Effector CD8-positive, alpha-beta T cell (primary cell): ENCODE measurements around the gene EVA1B.

ENCODE experiments used
- DNase-seq: peaks from one replicate; lab custom pipeline; 2025; lab: John Stamatoyannopoulos, UW

Gene EVA1B

DNA sequence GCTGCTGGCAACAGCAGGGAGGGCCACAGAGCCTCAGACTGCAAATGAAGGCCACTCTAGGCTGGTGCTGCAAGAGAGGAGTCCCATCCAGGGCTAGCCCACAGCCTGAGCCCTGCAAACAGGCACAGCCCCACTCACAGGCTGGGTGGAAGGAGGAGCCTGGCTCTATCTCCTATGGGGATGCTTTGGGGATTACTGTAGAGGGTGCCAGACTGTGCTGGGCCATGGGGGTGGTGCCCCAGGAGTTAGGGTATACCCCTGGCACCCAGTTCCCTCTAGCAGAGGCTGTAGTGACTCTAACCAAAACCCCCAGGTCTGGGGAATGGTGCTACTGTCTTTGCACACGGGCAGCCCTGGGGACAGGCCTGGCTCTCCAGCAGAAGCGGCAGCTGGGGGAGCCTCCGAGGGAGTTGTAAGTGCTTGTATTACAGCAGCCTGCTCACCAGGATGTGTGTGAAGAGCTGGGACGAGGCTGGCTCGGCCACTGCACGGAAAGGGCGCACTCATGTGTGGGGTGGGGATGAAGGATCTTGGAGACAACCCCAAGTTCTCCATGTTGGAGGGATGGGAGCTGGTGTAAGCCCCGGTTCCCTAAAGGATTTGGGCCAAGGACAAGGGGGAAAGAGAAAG is 23.4 kb upstream of the EVA1B start:
- no peak for DNase-seq

DNA sequence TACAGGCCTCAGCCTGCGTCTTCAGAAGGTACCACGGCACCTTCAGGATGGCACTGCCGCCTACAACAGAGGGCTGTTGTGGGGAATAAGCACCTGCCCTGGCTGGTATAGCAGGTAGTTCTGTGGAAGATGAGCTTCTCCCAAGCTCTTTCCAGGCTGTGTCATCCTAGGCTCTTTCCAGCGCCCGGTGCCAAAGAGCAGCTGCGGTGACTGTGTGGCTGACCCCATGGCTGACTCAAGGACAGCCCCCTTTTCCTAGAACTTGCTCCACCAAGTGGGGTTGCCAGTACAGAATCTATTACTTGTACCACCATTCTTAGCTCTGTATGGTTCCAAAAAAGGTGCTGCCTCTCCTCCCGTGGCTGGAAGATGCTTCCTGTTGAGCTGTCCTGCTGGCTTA is 21.9 kb upstream of the EVA1B start:
- DNase-seq = no peak

DNA sequence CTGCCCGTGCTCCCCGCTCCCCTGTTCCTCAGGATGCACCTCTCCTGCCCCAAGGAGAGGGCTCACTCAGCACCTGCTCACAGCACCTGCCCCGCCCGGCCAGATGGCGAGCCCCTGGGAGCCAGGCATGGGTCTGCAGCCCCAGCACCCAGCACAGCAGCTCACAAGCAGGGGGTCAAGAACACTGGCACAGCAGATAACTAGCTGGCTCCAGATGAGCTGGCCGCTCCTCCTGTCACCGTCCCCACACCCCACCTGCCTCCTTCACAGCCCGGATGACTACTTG is 20.9 kb upstream of the EVA1B start:
- no peak for DNase-seq

DNA sequence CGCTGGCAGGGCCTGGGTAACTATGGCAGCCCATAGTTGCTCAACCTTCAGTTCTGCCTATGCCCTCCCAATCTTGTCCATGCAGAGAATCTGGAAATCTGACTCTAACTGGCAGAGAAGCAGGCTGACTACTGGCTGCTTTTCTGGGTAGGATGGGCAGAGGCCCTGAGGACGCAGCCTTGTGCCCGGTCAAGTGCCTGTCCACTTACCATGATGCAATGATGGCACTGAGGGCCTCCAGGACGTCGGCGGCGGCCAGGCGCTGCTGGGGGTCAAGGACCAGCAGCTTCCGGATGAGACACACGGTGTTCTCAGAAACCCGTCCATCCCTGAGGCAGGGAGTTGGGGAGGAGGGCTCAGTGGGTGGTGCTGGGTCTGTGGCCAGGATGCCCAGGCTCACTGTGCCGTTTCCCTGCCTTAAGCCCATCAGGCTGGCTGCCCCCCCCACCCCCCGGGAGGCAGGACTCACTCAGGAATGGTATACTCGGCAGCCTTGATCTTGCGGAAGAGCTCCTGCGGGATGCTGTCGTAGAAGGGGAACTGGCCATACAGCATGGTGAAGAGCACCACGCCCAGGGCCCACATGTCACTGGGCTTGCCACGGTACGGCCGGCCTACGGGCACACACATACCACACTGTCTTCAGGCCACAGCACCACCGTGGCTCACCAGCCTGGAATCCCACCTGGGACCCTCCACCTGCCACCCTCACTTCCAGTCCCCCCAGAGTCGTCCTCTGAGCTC is 20.4 kb upstream of the EVA1B start:
- DNase-seq = no peak

DNA sequence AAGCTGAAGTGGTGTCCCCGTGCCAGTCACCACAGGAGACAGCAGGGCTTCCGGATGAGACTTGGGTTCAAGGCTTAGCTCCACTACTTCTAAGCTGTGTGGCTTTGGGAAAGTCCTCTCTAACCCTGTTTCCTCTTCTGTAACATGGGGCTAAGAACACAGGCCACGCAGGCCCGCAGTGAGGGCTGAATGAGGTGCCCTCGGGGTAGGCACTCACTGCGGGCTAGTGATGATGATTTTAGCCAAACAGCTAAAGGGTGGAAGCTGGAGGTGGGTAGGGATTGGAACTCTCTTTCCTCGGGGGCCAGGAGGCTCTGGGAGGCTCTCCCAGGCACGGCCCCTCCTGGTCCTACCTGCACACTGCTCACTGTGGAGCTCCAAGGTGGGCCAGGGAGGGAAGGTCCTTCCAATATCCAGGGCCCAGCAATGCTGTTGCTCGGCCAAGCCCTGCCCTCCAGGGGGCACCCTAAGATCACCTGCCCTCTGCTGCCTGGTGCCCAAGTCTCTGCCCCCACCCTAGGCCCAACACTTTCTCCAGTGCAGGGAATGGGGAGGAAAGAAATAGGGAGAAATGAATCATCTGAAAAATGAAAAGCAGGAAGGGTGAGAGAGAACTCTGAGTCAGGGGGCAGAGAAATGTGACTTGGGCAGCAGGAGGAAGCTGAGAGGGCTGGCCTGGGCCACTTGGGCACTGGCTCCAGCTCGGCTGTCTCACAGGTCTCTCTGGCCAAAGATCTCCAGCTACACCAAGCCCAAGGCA is 19.2 kb upstream of the EVA1B start:
- DNase-seq = peak; percentile 50

DNA sequence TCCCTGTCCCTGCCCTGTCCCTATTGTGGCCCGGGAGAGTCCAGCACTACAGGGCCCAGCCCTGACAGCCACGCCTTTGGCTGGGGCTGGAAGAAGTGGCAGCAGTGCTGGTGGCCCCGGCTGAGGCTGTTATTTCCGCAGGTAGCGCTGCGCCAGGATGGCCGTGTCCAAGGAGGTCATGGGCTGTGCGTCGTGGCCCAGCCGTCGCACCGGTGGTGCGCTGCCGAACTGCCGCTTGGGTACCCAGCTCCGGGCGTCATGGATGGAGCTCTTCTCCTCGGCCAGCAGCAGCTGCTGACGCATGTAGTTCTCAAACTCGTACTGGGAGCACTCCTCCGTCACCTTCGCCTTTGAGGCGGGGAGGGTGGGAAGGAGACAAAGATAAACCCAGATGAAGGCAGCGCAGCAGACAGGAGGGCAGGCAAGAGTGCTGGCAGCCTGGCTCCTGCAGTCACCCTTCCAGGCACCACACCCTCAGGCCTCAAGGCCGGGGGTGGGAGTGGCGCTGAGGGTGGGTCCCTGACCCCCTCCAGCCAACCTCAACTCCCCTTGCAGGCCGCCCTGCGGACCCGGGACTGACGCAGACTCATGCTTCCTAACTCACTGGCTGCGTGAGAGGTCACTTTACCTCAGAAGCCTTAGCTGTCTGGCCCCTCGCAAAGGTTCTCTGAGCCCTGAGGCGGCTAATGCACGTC is 18.3 kb upstream of the EVA1B start:
- no peak for DNase-seq

DNA sequence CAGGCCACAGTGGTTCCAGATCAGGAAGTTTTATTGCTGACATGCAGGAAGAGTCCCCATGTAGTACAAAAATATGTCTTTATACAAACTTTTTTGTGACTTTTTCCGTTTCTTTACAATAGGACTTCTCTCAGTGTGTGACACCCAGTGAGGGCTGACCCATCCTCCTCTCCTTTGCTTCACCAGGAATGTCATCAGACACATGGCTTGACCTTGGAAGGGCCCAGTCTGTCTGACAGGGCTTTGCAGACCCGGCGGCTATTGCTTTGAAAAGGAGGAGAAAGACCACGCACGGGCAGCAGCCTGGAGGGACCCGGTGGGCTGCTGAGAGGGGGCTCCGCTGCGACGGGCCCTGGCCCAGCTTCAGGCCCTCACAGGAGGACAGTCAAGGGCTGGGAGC is 16.2 kb upstream of the EVA1B start:
- DNase-seq = no peak

DNA sequence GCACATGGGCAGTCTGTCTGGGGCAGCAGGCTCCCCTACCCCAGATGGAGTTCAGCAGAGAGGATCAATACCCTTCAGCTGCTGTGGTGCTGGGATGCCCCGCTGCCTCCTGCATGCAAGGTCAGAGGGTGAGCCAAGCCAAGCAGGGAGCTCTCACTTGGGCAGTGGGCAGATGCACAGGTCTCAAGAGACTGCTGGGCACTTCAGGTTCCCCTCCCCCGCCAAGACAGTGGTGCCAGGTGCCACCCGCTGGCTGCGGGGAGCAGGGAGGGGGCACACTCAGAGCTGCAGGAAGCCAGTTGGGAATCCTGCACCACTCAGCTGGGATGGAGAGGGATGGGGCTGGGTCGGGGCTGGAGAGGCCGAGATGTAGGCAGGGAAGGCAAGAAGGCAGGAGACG is 15.8 kb upstream of the EVA1B start:
- no peak for DNase-seq

DNA sequence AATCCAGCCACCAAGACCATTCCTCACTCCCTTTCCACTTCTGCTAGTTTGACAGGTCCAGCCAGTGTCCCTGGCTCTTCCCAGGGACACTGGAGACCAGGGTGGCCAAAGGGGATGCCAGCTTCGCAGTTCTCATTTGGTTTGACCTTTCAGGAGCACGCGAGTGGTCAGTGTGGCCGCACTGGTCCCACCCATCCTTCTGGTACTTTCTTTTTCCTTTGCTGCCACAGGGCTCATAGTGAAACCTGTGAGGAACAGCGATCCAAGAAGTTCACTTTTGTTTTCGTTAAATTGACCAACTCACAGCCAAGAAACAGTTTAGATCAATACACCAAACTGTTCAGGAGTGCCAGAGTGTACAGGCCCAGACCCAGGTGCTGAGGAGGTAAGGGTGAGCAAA is 14.4 kb upstream of the EVA1B start:
- no peak for DNase-seq

DNA sequence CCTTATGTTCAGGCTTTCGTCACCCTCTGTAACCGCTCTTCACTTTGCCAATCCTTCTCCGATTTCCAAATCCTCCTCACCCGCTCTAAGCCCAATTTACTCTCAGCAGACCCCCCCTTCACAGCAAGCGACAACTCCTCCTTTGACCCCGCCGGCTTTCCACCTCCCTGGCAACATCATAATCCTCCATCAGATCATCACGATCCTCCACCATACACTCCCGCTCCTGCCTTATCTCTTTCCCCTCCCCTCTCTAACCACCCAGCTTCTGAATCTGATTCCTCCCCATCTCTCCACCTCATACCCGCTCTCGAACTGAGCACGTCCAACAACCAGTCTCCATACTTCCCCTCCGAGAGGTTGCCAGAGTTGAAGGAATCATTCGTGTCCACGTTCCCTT is 7.5 kb upstream of the EVA1B start:
- DNase-seq = no peak

DNA sequence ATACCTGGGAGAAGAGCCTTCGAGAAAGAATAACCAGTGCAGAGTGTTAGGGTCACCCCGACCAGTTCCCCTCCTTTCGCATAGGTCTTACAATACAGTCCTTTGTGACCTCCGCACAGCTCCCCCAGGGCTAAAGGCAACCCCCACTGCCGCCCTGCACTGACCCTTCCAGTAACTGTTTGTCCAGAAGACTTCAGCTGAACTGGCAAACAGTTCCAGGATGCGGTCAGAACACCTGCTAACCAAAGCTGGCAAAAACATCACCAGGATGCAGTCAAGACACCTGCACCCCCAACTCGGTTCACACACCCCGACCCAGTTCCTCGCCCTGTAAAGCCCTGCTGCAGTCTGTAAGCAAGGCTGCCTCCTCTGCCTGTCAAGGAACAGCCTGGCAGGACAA is 6.4 kb upstream of the EVA1B start:
- DNase-seq = no peak

DNA sequence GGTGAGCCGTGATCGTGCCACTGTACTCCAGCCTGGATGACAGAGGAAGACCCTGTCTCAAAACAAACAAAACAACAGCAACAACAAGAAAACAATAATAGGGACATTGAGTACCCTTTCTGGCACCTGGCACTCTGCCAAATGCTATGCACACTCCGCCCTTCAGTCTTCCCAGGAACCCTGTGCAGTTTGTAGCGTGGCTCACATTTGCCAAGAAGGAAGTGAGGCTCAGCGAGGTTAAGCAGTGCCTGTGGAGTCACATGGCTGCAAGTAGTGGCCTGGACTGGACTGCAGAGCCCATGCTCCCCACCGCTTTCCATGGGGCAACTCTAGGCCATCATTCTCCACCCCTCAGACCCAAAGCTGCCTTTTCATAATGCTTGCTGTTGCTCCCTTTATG is 5.3 kb upstream of the EVA1B start:
- DNase-seq = no peak

DNA sequence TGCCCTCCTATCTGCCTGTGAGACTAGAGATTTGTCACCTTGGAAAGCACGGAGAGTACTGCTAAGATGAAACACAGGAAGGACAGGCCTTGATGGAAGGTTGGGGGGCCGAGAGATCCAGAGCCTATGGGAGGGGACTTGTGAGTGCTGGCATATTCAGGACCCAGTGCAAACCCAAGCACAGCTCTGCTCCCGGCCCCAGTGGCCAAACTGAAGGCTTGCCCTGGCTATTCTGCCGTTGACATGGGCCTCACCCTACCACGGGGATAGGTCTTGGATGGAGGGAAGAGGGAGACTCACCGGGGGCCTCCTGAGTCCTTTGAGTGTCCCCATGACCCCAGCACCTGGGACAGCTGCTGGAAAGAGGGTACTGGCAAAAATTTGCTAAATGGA is 4.6 kb upstream of the EVA1B start:
- DNase-seq = no peak

DNA sequence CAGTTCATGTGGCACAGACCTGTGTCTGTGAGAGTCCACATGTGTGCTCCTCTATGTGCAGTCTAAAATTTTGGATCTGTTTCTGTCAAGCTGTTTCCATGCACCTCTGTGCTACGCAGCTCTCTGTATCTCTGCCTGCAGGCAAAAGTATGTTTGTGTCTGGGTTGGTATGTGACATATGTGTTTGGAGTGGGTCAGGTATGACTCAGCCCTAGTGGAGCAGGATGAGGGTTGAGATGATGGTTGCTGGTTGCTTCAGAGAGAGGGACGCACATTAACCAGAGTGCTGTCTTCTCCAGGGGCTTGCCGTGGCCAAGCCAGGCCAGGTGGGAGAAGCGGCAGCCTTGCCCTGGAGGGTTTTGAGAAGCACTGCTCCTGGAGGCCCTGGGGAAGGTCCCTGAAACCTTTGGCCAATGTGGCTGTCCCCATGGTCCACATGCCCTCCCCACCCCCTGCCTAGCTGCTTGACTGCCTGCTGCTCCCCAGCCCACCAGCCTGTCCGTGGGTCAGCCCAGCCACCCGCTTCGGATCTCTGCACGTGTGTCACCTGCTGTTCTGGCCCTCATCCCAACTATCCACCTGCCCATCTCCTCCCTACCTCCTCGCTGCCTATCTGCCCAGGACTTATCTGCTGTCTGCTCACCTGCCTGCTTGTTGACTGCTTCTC is 4.1 kb upstream of the EVA1B start:
- DNase-seq = no peak

DNA sequence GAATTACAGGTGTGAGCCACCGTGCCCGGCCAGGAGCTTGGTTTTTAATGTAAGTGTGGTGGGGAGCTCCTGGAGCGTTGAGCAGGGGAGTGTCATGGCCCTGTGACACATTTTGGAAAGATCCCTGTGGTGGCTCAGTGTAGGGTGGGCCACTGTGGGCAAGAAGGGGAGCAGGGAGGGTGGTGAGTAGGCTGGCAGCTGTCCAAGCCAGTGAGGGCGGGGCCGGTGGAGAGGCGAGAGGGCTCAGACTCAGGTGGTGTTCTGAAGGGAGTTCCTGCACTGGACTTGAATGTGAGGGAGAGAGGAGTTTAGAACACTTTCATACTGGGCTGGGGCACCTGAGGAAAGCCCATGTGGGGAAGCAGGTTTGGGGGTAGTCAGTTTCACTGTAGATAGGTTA is 3.1 kb upstream of the EVA1B start:
- DNase-seq = no peak

DNA sequence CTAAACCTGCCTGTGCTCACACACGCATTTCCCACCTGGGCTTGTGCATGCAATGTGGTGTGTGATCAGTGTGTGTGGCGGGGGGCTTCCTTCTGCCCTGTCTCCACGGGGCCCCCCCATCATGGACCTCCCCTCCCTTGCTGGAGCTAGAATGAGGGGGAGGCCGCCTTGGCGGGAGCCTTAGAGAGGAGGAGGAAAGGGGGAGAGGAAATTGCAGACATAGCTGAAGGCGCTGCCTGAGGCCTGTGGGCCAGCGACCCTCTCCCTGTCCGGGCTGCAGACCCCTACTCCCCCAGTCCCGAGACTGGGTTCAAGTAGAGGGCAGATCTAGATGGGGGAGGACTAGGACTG is 883 bp upstream of the EVA1B start:
- DNase-seq = no peak

DNA sequence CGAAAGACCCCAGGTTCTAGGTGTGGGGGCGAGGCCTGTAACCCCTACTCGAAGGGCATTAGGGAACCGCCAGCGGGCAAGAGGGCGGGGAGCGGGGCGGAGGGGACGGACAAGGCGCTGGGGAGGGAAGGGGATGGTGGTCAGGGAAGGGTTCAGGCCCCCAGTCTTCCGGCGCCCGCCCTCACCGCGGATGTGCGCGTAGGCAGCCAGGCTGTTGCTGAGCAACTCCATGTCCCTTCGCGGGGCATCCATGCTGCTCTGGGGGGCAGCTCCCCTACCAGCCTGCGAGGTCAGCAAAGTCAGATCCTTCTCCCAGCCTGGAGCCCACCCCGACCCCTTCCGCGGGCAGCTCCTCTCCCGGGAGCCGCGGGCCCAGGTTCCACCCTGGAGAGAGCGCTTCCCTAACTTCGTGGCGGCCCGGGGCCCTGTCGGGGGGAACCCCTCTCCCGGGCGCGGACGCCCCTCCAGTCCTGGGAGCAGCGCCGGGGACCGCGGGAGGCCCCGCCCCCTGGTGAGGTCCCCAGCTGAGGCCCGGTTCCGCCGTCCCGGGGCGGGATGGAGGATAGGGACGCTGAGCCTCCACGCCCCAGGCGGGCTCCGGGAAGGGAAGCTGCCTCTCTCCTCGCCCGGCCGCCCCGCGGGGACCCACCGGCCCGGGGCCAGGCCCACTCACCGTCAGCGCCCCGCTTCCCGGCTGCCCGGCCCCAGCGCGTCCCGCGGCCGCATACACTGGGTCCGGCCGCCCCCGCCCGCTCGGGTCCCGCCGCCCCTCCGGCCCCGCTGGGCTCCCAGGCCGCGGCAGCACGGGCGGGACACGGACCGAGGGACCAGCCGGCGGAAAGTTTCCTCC is 434 bp downstream of the EVA1B start:
- DNase-seq = no peak

DNA sequence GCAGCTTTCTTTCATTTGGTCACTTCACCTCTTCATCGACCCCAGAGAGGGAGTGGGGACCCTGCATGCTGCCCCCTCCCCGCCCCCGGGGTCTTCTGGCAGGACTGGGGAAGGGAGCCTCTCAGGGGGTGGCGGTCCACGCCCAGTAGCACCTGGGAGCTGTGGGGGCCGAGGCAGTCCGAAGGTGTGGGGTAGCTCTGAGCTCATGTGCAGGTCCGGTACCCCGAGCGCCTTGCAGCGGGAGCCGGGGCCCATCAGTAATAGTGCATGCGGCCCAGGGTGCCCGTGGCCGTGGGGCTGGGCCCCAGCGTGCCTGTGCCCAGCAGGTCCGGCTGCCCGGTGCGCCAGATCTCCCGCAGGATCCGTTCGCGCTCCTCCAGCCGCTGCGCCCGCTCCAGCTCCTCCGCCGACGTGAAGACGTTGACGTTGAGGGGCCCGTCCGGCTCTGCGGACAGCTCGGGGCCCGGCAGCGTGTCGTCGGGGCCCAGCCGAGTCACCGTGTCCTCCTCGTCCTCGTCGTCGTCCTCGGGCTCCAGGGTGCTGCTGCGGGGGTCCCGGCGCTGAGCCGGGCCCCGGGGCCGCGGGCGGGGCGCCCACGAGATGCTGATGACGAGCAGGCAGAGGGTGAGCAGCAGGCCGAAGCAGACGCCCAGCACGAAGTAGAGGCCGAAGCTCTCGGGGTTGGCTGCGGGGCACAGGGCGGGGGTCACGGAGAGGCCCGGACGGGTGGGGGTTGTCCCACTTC is 1.2 kb downstream of the EVA1B start:
- DNase-seq = no peak

DNA sequence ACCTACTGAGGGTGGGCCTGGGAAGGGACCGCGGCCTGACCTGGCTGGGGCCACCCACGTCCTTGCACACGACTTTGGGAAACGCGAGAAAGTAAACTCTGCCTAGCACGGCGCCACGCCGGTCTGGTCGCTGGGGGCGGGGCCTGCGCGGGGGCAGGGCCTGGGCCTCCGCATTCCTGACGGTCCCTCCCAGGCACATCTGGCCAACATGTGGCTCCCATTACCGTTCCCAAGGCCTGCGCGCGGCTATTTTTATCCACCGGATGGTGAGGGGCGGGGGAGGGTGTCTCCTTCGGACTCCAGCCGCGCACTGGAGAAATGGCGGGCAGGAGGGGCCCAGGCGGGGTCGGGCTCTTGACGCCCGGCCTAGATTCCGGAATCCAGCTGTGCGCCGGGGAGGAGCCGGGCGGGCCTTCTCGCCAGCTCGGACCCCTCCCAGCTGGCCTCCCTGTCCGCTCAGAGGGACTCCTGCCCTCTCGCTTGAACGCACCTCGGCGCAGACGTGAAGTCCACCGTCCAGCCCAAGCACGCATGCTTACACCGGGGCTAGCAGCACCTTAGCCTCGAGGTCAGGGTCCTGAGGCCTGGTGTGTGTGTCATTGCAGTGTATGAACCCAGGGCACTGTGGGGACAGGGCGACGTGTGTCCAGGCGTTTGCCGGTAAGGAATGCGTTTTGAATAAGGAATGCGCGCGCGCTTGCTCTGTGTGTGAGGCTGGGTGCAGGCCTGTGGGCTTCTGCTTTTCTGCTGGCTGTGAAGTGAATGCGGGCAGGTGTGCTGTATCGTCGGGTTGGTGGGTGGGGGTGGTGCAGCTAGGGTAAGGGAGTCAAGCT is 2.1 kb downstream of the EVA1B start:
- no peak for DNase-seq

DNA sequence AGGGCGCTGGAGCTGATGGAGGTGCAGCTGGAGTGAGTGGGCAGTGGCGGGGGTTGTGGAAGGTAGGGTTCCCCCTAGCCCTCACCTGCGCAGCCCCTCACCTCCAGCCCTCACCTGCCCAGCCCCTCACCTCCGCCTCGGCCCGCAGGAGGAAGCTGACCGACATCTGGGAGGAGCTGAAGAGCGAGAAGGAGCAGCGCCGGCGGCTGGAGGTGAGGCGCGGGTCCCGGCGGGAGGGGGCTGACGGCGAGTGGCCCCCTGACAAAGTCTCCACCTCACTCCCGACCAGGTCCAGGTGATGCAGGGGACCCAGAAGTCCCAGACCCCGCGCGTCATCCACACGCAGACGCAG is 2.7 kb downstream of the EVA1B start:
- no peak for DNase-seq
